MM.1S (cell line): ENCODE data around the gene IPP.

Source experiments
- DNase-seq: peaks from one replicate; pipeline ENCODE4 v3.0.0-alpha.2; 2015
- H2AFZ ChIP-seq: fragments of 300-600 bp; sonication (generic); 2 replicates; pipeline ENCODE4 v1.6.0; 2016; ENCODE audit warnings: antibody characterized with exemption, low read length
- H3F3A ChIP-seq: fragments of 300-600 bp; sonication (generic); 2 replicates; pipeline ENCODE4 v1.6.1; 2016; ENCODE audit warnings: mild to moderate bottlenecking, antibody characterized with exemption, low read length, moderate library complexity, mixed read lengths; ENCODE audit not compliant: insufficient read depth
- H3K27ac ChIP-seq: fragments of 300-600 bp; sonication (generic); 2 replicates; pipeline ENCODE4 v1.5.1; 2016; ENCODE audit warnings: mild to moderate bottlenecking, low read length
- H3K27me3 ChIP-seq: fragments of 300-600 bp; sonication (generic); replicated peaks from 2 replicates; pipeline ENCODE4 v1.6.0; 2016; ENCODE audit warnings: low read length; ENCODE audit not compliant: insufficient read depth
- H3K36me3 ChIP-seq: fragments of 300-600 bp; sonication (generic); replicated peaks from 2 replicates; pipeline ENCODE4 v1.6.1; 2016; ENCODE audit warnings: mild to moderate bottlenecking, low read length, mixed read lengths; ENCODE audit not compliant: insufficient read depth
- H3K4me1 ChIP-seq: fragments of 300-600 bp; sonication (generic); 2 replicates; pipeline ENCODE4 v1.6.1; 2016; ENCODE audit warnings: low read length, mixed read lengths
- H3K4me2 ChIP-seq: fragments of 300-600 bp; sonication (generic); 2 replicates; pipeline ENCODE4 v1.6.0; 2016; ENCODE audit warnings: low read depth, low read length
- H3K4me3 ChIP-seq: fragments of 300-600 bp; sonication (generic); 2 replicates; pipeline ENCODE4 v1.5.1; 2016; ENCODE audit warnings: low read length, mixed read lengths
- H3K79me2 ChIP-seq: fragments of 300-600 bp; sonication (generic); 2 replicates; pipeline ENCODE4 v1.6.1; 2016; ENCODE audit warnings: mixed run types, low read length, mixed read lengths
- H3K9ac ChIP-seq: fragments of 300-600 bp; sonication (generic); 2 replicates; pipeline ENCODE4 v1.6.1; 2016; ENCODE audit warnings: low read length, mixed read lengths
- H3K9me2 ChIP-seq: fragments of 300-600 bp; sonication (generic); replicated peaks from 2 replicates; pipeline ENCODE4 v1.6.1; 2016; ENCODE audit warnings: mild to moderate bottlenecking, low read length, mixed read lengths; ENCODE audit not compliant: insufficient read depth
- H3K9me3 ChIP-seq: fragments of 300-600 bp; sonication (generic); replicated peaks from 2 replicates; pipeline ENCODE4 v1.6.1; 2016; ENCODE audit warnings: mild to moderate bottlenecking, low read length, mixed read lengths; ENCODE audit not compliant: insufficient read depth
- H4K20me1 ChIP-seq: fragments of 300-600 bp; sonication (generic); 2 replicates; pipeline ENCODE4 v1.6.1; 2016; ENCODE audit warnings: mild to moderate bottlenecking, low read length, moderate library complexity, mixed read lengths; ENCODE audit not compliant: insufficient read depth
- CTCF ChIP-seq: fragments of 300-600 bp; sonication (generic); IDR thresholded peaks from 2 replicates; pipeline ENCODE4 v1.5.1; 2016; ENCODE audit warnings: antibody characterized with exemption, low read length, mixed read lengths
- EZH2 ChIP-seq: fragments of 300-600 bp; sonication (generic); optimal IDR thresholded peaks from 2 replicates; pipeline ENCODE3; 2017; ENCODE audit warnings: low read depth, mild to moderate bottlenecking, antibody characterized with exemption, low read length, mixed read lengths
- EZH2phosphoT487 ChIP-seq: fragments of 300-600 bp; sonication (generic); IDR thresholded peaks from 2 replicates; pipeline ENCODE4 v1.6.1; 2018; ENCODE audit warnings: antibody characterized with exemption, low read length

The IPP gene

GRCh38 chr1:45765999-45766792, 15.7 kb upstream of the IPP start:
- no peak overlapping the region for H2AFZ ChIP-seq
- no peaks in the 10 kb centered on the region for H3F3A ChIP-seq
- H3K9me2 ChIP-seq: no peaks in the 10 kb centered on the region
- no peaks in the 10 kb centered on the region for H3K27me3 ChIP-seq
- TF ChIP-seq EZH2phosphoT487: no peak
- H4K20me1 ChIP-seq: no peaks in the 10 kb centered on the region
- no peaks in the 10 kb centered on the region for H3K4me1 ChIP-seq
- no peaks in the 10 kb centered on the region for H3K36me3 ChIP-seq
- H3K4me3 ChIP-seq: no peak overlapping the region
- H3K4me2 ChIP-seq: no peak overlapping the region
- no peaks in the 10 kb centered on the region for H3K79me2 ChIP-seq
- H3K9me3 ChIP-seq: no peaks in the 10 kb centered on the region
- no peak overlapping the region for H3K9ac ChIP-seq
- H3K27ac ChIP-seq: no peak overlapping the region
- DNase-seq: no peak

GRCh38 chr1:45762291-45762690, 11.8 kb upstream of the IPP start:
- no peaks in the 10 kb centered on the region for H3F3A ChIP-seq
- H3K9me2 ChIP-seq: no peaks in the 10 kb centered on the region
- TF ChIP-seq CTCF (no peak), EZH2 (no peak), EZH2phosphoT487 (no peak)
- H4K20me1 ChIP-seq: no peaks in the 10 kb centered on the region
- no peak overlapping the region for H3K9ac ChIP-seq
- no peak overlapping the region for H3K27ac ChIP-seq
- no peaks in the 10 kb centered on the region for H3K27me3 ChIP-seq
- H3K9me3 ChIP-seq: no peaks in the 10 kb centered on the region
- H3K36me3 ChIP-seq: no peaks in the 10 kb centered on the region
- no peak for DNase-seq
- H2AFZ ChIP-seq: no peak overlapping the region
- H3K4me1 ChIP-seq: no peaks in the 10 kb centered on the region
- no peak overlapping the region for H3K4me3 ChIP-seq
- no peak overlapping the region for H3K4me2 ChIP-seq
- no peaks in the 10 kb centered on the region for H3K79me2 ChIP-seq

GRCh38 chr1:45755697-45756096, 5.2 kb upstream of the IPP start:
- Histone ChIP-seq H3K36me3 (no peaks in the 10 kb centered on the region), H3K4me2 (no peak overlapping the region), H3K4me3 (no peak overlapping the region), H3F3A (peaks cover 9% of the 10 kb centered on the region), H4K20me1 (no peaks in the 10 kb centered on the region), H3K79me2 (no peaks in the 10 kb centered on the region), H3K9me3 (no peaks in the 10 kb centered on the region), H3K9me2 (no peaks in the 10 kb centered on the region), H3K9ac (no peak overlapping the region), H3K27me3 (no peaks in the 10 kb centered on the region), H3K4me1 (peaks cover 11% of the 10 kb centered on the region), H2AFZ (no peak overlapping the region), H3K27ac (no peak overlapping the region)
- DNase-seq: no peak
- no peak for TF ChIP-seq CTCF
- no peak for TF ChIP-seq EZH2
- TF ChIP-seq EZH2phosphoT487: no peak

- Histone ChIP-seq H3K27ac (no peak overlapping the region), H3K4me2 (no peak overlapping the region), H4K20me1 (no peaks in the 10 kb centered on the region), H3K9me2 (no peaks in the 10 kb centered on the region), H3K36me3 (no peaks in the 10 kb centered on the region), H3K9ac (no peak overlapping the region), H3F3A (peaks cover 19% of the 10 kb centered on the region), H3K4me3 (no peak overlapping the region), H3K9me3 (no peaks in the 10 kb centered on the region), H3K4me1 (peaks cover 11% of the 10 kb centered on the region), H2AFZ (no peak overlapping the region), H3K79me2 (peaks cover 12% of the 10 kb centered on the region), H3K27me3 (no peaks in the 10 kb centered on the region)
- TF ChIP-seq CTCF (no peak), EZH2 (no peak), EZH2phosphoT487 (no peak)
- DNase-seq: no peak
Measured at GRCh38 chr1:45753248-45754037, 3.0 kb upstream of the IPP start.
